ENCODE results near the gene PTPN7. TPM values are rescaled to one million over a fixed set of nuclear protein-coding genes. Genes with fewer than 3 reads are reported as not detected.

PTPN7 gene
- total RNA-seq, 1 experiment from 2014 or later = not detected

- CTCF ChIA-PET = interaction anchor here (0.9 to 1.3 kb wide), 2 partner anchors 9 to 261 kb away, joined by 3 to 6 read pairs; no protein-coding TSS in a partner anchor
- TF ChIP-seq, protein P1, sequence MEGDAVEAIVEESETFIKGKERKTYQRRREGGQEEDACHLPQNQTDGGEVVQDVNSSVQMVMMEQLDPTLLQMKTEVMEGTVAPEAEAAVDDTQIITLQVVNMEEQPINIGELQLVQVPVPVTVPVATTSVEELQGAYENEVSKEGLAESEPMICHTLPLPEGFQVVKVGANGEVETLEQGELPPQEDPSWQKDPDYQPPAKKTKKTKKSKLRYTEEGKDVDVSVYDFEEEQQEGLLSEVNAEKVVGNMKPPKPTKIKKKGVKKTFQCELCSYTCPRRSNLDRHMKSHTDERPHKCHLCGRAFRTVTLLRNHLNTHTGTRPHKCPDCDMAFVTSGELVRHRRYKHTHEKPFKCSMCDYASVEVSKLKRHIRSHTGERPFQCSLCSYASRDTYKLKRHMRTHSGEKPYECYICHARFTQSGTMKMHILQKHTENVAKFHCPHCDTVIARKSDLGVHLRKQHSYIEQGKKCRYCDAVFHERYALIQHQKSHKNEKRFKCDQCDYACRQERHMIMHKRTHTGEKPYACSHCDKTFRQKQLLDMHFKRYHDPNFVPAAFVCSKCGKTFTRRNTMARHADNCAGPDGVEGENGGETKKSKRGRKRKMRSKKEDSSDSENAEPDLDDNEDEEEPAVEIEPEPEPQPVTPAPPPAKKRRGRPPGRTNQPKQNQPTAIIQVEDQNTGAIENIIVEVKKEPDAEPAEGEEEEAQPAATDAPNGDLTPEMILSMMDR (IDR thresholded peaks at IDR 0.05; ENCODE audit: unreplicated experiment) = no peak
- intact Hi-C loops (cut with micrococcal nuclease; ENCODE audit: unreplicated experiment) = no loop called here
- no peak for DNase-seq
- BruUV-seq (replicated peaks) = no TSS peak
- peaks cover 17% of the 10 kb centered on the region for H3K4me1 Mint-ChIP-seq (ENCODE audit: low read depth, unreplicated experiment)
- H3K27ac Mint-ChIP-seq (ENCODE audit: unreplicated experiment) = no peak overlapping the region
- H3K9me3 Mint-ChIP-seq (ENCODE audit: low read depth, unreplicated experiment) = no peaks in the 10 kb centered on the region
- no peaks in the 10 kb centered on the region for H3K36me3 Mint-ChIP-seq (ENCODE audit: insufficient read depth, unreplicated experiment)
- H3K4me3 Mint-ChIP-seq (ENCODE audit: low read depth, unreplicated experiment) = no peak overlapping the region
- peaks cover 19% of the 10 kb centered on the region for H3K27me3 Mint-ChIP-seq (ENCODE audit: unreplicated experiment)
Measured at GRCh38 chr1:202156590-202156989, 3.8 kb downstream of the PTPN7 start.

GRCh38 chr1:202155478-202156021 is 4.9 kb downstream of the PTPN7 start:
- CTCF ChIA-PET = interaction anchor here (0.8 to 1.7 kb wide), 8 partner anchors 10 to 564 kb away, joined by 3 to 6 read pairs (median 4); partner anchors contain the start of gene LGR6
- Mint-ChIP-seq H3K4me3 (ENCODE audit: low read depth, unreplicated experiment) (no peak overlapping the region), H3K27me3 (ENCODE audit: unreplicated experiment) (peaks cover 16% of the 10 kb centered on the region), H3K9me3 (ENCODE audit: low read depth, unreplicated experiment) (no peaks in the 10 kb centered on the region), H3K4me1 (ENCODE audit: low read depth, unreplicated experiment) (peaks cover 17% of the 10 kb centered on the region), H3K36me3 (ENCODE audit: insufficient read depth, unreplicated experiment) (no peaks in the 10 kb centered on the region), H3K27ac (ENCODE audit: unreplicated experiment) (no peak overlapping the region)
- no TSS peak for BruUV-seq (replicated peaks)
- DNase-seq = peak; percentile 84
- TF ChIP-seq, protein P1 (IDR thresholded peaks at IDR 0.05; ENCODE audit: unreplicated experiment) = no peak
- intact Hi-C loops (cut with micrococcal nuclease; ENCODE audit: unreplicated experiment) = no loop called here

DNA sequence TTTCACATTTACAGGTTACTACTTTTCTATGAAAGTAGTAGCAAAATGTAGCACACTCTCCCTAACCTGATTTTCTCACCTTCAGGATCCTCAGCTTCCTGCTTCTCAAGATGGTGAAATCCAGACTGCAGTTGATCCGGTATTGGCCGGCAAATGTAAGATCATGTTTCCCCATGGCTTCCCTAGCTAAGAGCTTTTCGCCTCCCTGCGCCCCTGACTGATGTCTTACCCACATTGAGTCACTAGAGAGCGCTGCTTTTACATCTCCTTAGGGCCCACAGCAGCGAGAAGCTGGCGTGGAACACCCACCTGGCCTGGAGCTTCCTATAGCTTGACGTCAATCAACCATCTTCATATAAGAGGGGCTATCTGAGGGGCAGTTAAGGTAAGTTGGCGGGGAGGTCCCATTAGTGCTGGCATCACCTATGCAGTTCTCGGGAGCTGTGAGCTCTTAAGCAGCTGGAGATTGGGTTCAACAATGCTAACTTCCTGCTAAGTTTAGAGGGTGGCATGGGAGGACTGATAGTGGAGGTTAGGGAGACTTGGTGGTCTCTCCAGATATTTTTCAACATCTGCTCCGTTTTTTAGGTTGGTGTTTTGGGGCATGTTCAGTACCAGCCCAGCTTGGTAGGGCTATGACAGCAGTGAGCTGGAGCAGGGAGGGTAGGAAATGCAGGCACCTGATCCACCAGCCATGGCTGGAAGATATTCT is 5.5 kb downstream of the PTPN7 start:
- Mint-ChIP-seq H3K9me3 (ENCODE audit: low read depth, unreplicated experiment) (no peaks in the 10 kb centered on the region), H3K27me3 (ENCODE audit: unreplicated experiment) (peaks cover 10% of the 10 kb centered on the region), H3K4me3 (ENCODE audit: low read depth, unreplicated experiment) (no peak overlapping the region), H3K27ac (ENCODE audit: unreplicated experiment) (peak overlapping the region; percentile 25), H3K4me1 (ENCODE audit: low read depth, unreplicated experiment) (peaks cover 17% of the 10 kb centered on the region), H3K36me3 (ENCODE audit: insufficient read depth, unreplicated experiment) (no peaks in the 10 kb centered on the region)
- no TSS peak for BruUV-seq (replicated peaks)
- peak; percentile 56 for DNase-seq
- TF ChIP-seq, protein P1 (IDR thresholded peaks at IDR 0.05; ENCODE audit: unreplicated experiment) = peak; percentile 22
- intact Hi-C loops (cut with micrococcal nuclease; ENCODE audit: unreplicated experiment) = no loop called here
- CTCF ChIA-PET = interaction anchor here (0.8 to 1.7 kb wide), 8 partner anchors 9 to 565 kb away, joined by 3 to 5 read pairs (median 4); partner anchors contain the start of gene LGR6

DNA sequence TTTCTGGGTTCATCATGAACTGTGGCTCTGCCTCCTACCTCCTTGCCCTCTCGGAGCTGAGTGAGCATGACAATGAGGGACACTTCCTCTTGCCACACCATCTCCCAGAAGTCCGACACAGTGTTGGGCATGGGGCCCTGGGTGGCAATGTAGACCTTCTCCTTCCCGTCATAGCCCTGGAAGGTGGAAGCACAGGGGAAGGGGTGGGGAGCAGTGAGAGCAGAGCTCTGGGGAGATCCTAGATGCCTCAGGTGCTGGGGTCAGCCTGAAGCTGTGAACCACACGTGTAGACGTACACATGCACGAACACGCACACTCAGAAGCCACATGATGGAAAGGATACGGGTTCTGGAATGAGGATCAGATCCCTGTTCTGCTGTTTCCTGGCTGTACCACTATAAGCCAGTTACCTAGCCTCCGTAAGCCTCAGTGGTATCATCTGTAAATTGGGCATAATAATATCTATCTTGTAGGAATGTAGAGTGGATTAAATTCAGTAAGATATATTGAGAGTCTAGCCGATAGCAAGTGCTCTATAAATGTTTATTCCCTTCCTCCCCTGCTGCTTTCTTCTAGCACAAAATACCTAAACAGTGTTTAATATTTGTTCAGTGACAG is 6.1 kb downstream of the PTPN7 start:
- Mint-ChIP-seq H3K27me3 (ENCODE audit: unreplicated experiment) (peaks cover 8% of the 10 kb centered on the region), H3K9me3 (ENCODE audit: low read depth, unreplicated experiment) (no peaks in the 10 kb centered on the region), H3K4me1 (ENCODE audit: low read depth, unreplicated experiment) (peaks cover 17% of the 10 kb centered on the region), H3K27ac (ENCODE audit: unreplicated experiment) (peak overlapping the region; percentile 25), H3K4me3 (ENCODE audit: low read depth, unreplicated experiment) (no peak overlapping the region), H3K36me3 (ENCODE audit: insufficient read depth, unreplicated experiment) (no peaks in the 10 kb centered on the region)
- CTCF ChIA-PET = interaction anchor here (0.5 to 1.7 kb wide), 10 partner anchors 8 to 712 kb away, joined by 3 to 6 read pairs (median 4); partner anchors contain the start of gene LGR6
- BruUV-seq (replicated peaks) = no TSS peak
- DNase-seq = no peak
- TF ChIP-seq, protein P1 (IDR thresholded peaks at IDR 0.05; ENCODE audit: unreplicated experiment) = no peak
- intact Hi-C loops (cut with micrococcal nuclease; ENCODE audit: unreplicated experiment) = no loop called here
